Muscle layer of duodenum (tissue), 2 donors: ENCODE measurements around the gene PHKB.

Source experiments
- H3K27ac ChIP-seq: one replicate; pipeline ENCODE4 v1.7.0; 2013; ENCODE audit warnings: mild to moderate bottlenecking, low read length
- H3K27me3 ChIP-seq: one replicate; pipeline ENCODE4 v1.7.0; 2013; ENCODE audit warnings: low read depth, mild to moderate bottlenecking, control low read depth, low read length
- H3K36me3 ChIP-seq, 2 donors: one replicate each; pipeline ENCODE4 v1.7.0; 2013; ENCODE audit warnings: low read length in 2 of 2, control low read depth in 1 of 2, mild to moderate bottlenecking in 1 of 2; ENCODE audit not compliant: insufficient read depth in 2 of 2, control insufficient read depth in 1 of 2
- H3K4me1 ChIP-seq, 2 donors: one replicate each; pipeline ENCODE4 v1.7.0; 2013; ENCODE audit warnings: low read length in 2 of 2, mild to moderate bottlenecking in 2 of 2, control low read depth in 1 of 2, moderate library complexity in 1 of 2; ENCODE audit not compliant: insufficient read depth in 2 of 2, control insufficient read depth in 1 of 2
- H3K4me3 ChIP-seq, 2 donors: one replicate each; pipeline ENCODE4 v1.7.0; 2013; ENCODE audit warnings: low read length in 2 of 2, low read depth in 1 of 2, mild to moderate bottlenecking in 1 of 2
- H3K9me3 ChIP-seq, 2 donors: one replicate each; pipeline ENCODE4 v1.7.0; 2013; ENCODE audit warnings: low read length in 2 of 2, control low read depth in 1 of 2, mild to moderate bottlenecking in 1 of 2; ENCODE audit not compliant: control insufficient read depth in 1 of 2
- donor health status: healthy.

The PHKB gene

GRCh38 chr16:47490471-47490870 lies 29.3 kb downstream of the PHKB start:
- H3K4me1 ChIP-seq, result peaks cover 12 to 15% of the 10 kb centered on the region in 2 donors
- peaks cover 0 to 3% of the 10 kb centered on the region in 2 donors for H3K9me3 ChIP-seq
- H3K27me3 ChIP-seq, result no peaks in the 10 kb centered on the region
- H3K27ac ChIP-seq, result no peak overlapping the region
- no peaks in the 10 kb centered on the region for H3K36me3 ChIP-seq
- peak overlapping the region in 1 of 2 donors; percentile 12 for H3K4me3 ChIP-seq

GRCh38 chr16:47492036-47492427 lies 30.9 kb downstream of the PHKB start:
- H3K27ac ChIP-seq, result no peak overlapping the region
- peaks cover 0 to 3% of the 10 kb centered on the region in 2 donors for H3K9me3 ChIP-seq
- no peak overlapping the region for H3K4me3 ChIP-seq
- peaks cover 12 to 15% of the 10 kb centered on the region in 2 donors for H3K4me1 ChIP-seq
- H3K36me3 ChIP-seq, result no peaks in the 10 kb centered on the region
- no peaks in the 10 kb centered on the region for H3K27me3 ChIP-seq

GRCh38 chr16:47492428-47493377 lies 31.6 kb downstream of the PHKB start:
- Histone ChIP-seq H3K4me3 (peak overlapping the region; percentile 22), H3K27ac (peak overlapping the region; percentile 84)

GRCh38 chr16:47493381-47494337 lies 32.5 kb downstream of the PHKB start:
- Histone ChIP-seq H3K36me3 (peaks cover 0 to 5% of the 10 kb centered on the region in 2 donors), H3K27me3 (no peaks in the 10 kb centered on the region), H3K9me3 (peaks cover 0 to 3% of the 10 kb centered on the region in 2 donors), H3K4me1 (peaks cover 12 to 15% of the 10 kb centered on the region in 2 donors), H3K27ac (peak overlapping the region; percentile 84), H3K4me3 (peak overlapping the region; percentile 22)

More at GRCh38 chr16:47492428-47493377, 31.6 kb downstream of the PHKB start:
- peaks cover 12 to 15% of the 10 kb centered on the region in 2 donors for H3K4me1 ChIP-seq
- H3K36me3 ChIP-seq, result no peaks in the 10 kb centered on the region
- no peaks in the 10 kb centered on the region for H3K27me3 ChIP-seq
- peaks cover 0 to 3% of the 10 kb centered on the region in 2 donors for H3K9me3 ChIP-seq

- Histone ChIP-seq H3K27ac (no peak overlapping the region), H3K4me3 (no peak overlapping the region), H3K4me1 (no peaks in the 10 kb centered on the region), H3K9me3 (no peaks in the 10 kb centered on the region), H3K27me3 (no peaks in the 10 kb centered on the region), H3K36me3 (peaks cover 32 to 42% of the 10 kb centered on the region in 2 donors)
These were observed 38.1 kb downstream of the PHKB start for GRCh38 chr16:47499080-47499699.

GRCh38 chr16:47499700-47500264 lies 38.7 kb downstream of the PHKB start:
- Histone ChIP-seq H3K4me1 (no peaks in the 10 kb centered on the region), H3K27ac (no peak overlapping the region), H3K4me3 (no peak overlapping the region), H3K27me3 (no peaks in the 10 kb centered on the region), H3K36me3 (peaks cover 38 to 48% of the 10 kb centered on the region in 2 donors), H3K9me3 (no peaks in the 10 kb centered on the region)

- Histone ChIP-seq H3K9me3 (no peaks in the 10 kb centered on the region), H3K27ac (no peak overlapping the region), H3K4me3 (no peak overlapping the region), H3K36me3 (peaks cover 41 to 49% of the 10 kb centered on the region in 2 donors), H3K27me3 (no peaks in the 10 kb centered on the region), H3K4me1 (no peaks in the 10 kb centered on the region)
These were observed 42.8 kb downstream of the PHKB start for GRCh38 chr16:47503936-47504335.

GRCh38 chr16:47504599-47504998 lies 43.5 kb downstream of the PHKB start:
- no peak overlapping the region for H3K27ac ChIP-seq
- no peaks in the 10 kb centered on the region for H3K9me3 ChIP-seq
- no peaks in the 10 kb centered on the region for H3K27me3 ChIP-seq
- no peak overlapping the region for H3K4me3 ChIP-seq
- H3K36me3 ChIP-seq, result peaks cover 35 to 42% of the 10 kb centered on the region in 2 donors
- H3K4me1 ChIP-seq, result no peaks in the 10 kb centered on the region

GRCh38 chr16:47506800-47507199 lies 45.7 kb downstream of the PHKB start:
- no peaks in the 10 kb centered on the region for H3K4me1 ChIP-seq
- no peak overlapping the region for H3K27ac ChIP-seq
- H3K27me3 ChIP-seq, result no peaks in the 10 kb centered on the region
- no peak overlapping the region for H3K4me3 ChIP-seq
- H3K36me3 ChIP-seq, result peaks cover 33 to 34% of the 10 kb centered on the region in 2 donors
- H3K9me3 ChIP-seq, result no peaks in the 10 kb centered on the region

GRCh38 chr16:47507701-47508100 lies 46.6 kb downstream of the PHKB start:
- H3K27ac ChIP-seq, result no peak overlapping the region
- H3K4me1 ChIP-seq, result no peaks in the 10 kb centered on the region
- H3K4me3 ChIP-seq, result no peak overlapping the region
- H3K27me3 ChIP-seq, result no peaks in the 10 kb centered on the region
- peaks cover 28 to 40% of the 10 kb centered on the region in 2 donors for H3K36me3 ChIP-seq
- no peaks in the 10 kb centered on the region for H3K9me3 ChIP-seq
